HepG2 (cell line): Measurements from ENCODE around the gene NEDD1.

Experiments used
- ARNTL ChIP-seq: sonication (generic); formaldehyde crosslinking; IDR thresholded peaks from 2 replicates; pipeline ENCODE4 v1.4.0; 2020; ENCODE audit warnings: mild to moderate bottlenecking, missing genetic modification reagents
- ERF ChIP-seq: IDR thresholded peaks from 2 replicates; pipeline ENCODE4 v1.6.1; 2018; ENCODE audit warnings: missing biosample characterization, missing genetic modification reagents
- FOXK1 ChIP-seq: sonication (generic); formaldehyde crosslinking; IDR thresholded peaks from 2 replicates; pipeline ENCODE4 v1.4.0; 2020; ENCODE audit warnings: low read depth, missing genetic modification reagents, borderline replicate concordance
- GPN1 ChIP-seq: sonication (generic); formaldehyde crosslinking; IDR thresholded peaks from 2 replicates; pipeline ENCODE4 v1.5.1; 2020; ENCODE audit warnings: missing genetic modification reagents, borderline replicate concordance
- HNRNPUL1 ChIP-seq: fragments of 200-400 bp; formaldehyde crosslinking; IDR thresholded peaks from 2 replicates; pipeline ENCODE4 v1.6.1; 2017; ENCODE audit warnings: low read depth, mild to moderate bottlenecking, low read length, moderate library complexity
- STAG1 ChIP-seq: sonication (generic); formaldehyde crosslinking; IDR thresholded peaks from 2 replicates; pipeline ENCODE4 v1.4.0; 2020; ENCODE audit warnings: missing genetic modification reagents
- TFDP1 ChIP-seq: IDR thresholded peaks from 2 replicates; pipeline ENCODE4 v1.6.1; 2016; ENCODE audit warnings: missing compliant biosample characterization, missing genetic modification reagents, borderline replicate concordance
- TOE1 ChIP-seq: sonication (generic); formaldehyde crosslinking; IDR thresholded peaks from 2 replicates; pipeline ENCODE4 v1.4.0; 2020; ENCODE audit warnings: mild to moderate bottlenecking, missing genetic modification reagents
- ZNF484 ChIP-seq: sonication (generic); formaldehyde crosslinking; IDR thresholded peaks from 2 replicates; pipeline ENCODE4 v1.5.1; 2020; ENCODE audit warnings: mild to moderate bottlenecking, low read depth, missing genetic modification reagents, borderline replicate concordance
- ZNF780A ChIP-seq: sonication (generic); formaldehyde crosslinking; IDR thresholded peaks from 2 replicates; pipeline ENCODE4 v1.8.0; 2022; ENCODE audit warnings: mild to moderate bottlenecking, missing genetic modification reagents, moderate library complexity

GRCh38 chr12:96872961-96873360, 34.1 kb upstream of the NEDD1 start:
- TF ChIP-seq GPN1 (CRISPR knock-in tag), result no peak
- TF ChIP-seq ERF, result no peak
- TF ChIP-seq ZNF780A, result no peak
- TF ChIP-seq STAG1, result no peak
- TF ChIP-seq TOE1 (CRISPR knock-in tag), result no peak
- TF ChIP-seq HNRNPUL1, result no peak
- TF ChIP-seq ZNF484 (CRISPR knock-in tag), result no peak
- TF ChIP-seq TFDP1 (CRISPR knock-in tag), result no peak
- no peak for TF ChIP-seq ARNTL (CRISPR knock-in tag)
- TF ChIP-seq FOXK1 (CRISPR knock-in tag), result no peak
